Nephron (organoid): ENCODE data around the gene GATC.
A peak's percentile ranks its signal among the peaks of the same experiment; 100 is the strongest.
"Not testable (repeated sequence)": the region's sequence is repeated elsewhere in the genome, so short reads cannot be mapped to it uniquely, and the experiment has no call there.

Experiments used
- H3K27ac Mint-ChIP-seq, 3 experiments: 2 replicates each; pipeline ENCODE4 v1.8.0; 2020; ENCODE audit warnings: mixed read lengths in 3 of 3, mild to moderate bottlenecking in 2 of 3, moderate library complexity in 1 of 3
- H3K27me3 Mint-ChIP-seq: 2 replicates; pipeline ENCODE4 v1.8.0; 2021; ENCODE audit warnings: low read depth, mild to moderate bottlenecking, moderate library complexity, mixed read lengths
- H3K36me3 Mint-ChIP-seq: 2 replicates; pipeline ENCODE4 v1.8.0; 2020; ENCODE audit warnings: low read depth, mixed read lengths
- H3K4me1 Mint-ChIP-seq: 2 replicates; pipeline ENCODE4 v1.8.0; 2020; ENCODE audit warnings: mixed read lengths
- H3K4me3 Mint-ChIP-seq, 3 experiments: 2 replicates each; pipeline ENCODE4 v1.8.0; 2020; ENCODE audit warnings: mild to moderate bottlenecking in 3 of 3, mixed read lengths in 3 of 3, moderate library complexity in 2 of 3
- H3K9me3 Mint-ChIP-seq: 2 replicates; pipeline ENCODE4 v1.8.0; 2020; ENCODE audit warnings: mixed read lengths
- CTCF ChIP-seq, 3 experiments: fragments of 200-600 bp; sonication (generic); IDR thresholded peaks; one replicate each; pipeline ENCODE4 v1.5.0; 2021; ENCODE audit warnings: antibody characterized with exemption in 3 of 3; ENCODE audit not compliant: unreplicated experiment in 3 of 3

GATC gene

GRCh38 chr12:120439646-120440247, 6.5 kb upstream of the GATC start:
- no peaks in the 10 kb centered on the region for H3K27me3 Mint-ChIP-seq
- no peaks in the 10 kb centered on the region for H3K9me3 Mint-ChIP-seq
- H3K4me3 Mint-ChIP-seq, result peak overlapping the region; percentile 70 to 82 (median 77)
- H3K36me3 Mint-ChIP-seq, result peaks cover 29% of the 10 kb centered on the region
- TF ChIP-seq CTCF (IDR thresholded peaks at IDR 0.05; ENCODE audit: unreplicated experiment in 3 of 3), result peak; percentile 60 to 70 (median 64)
- no peak overlapping the region for H3K27ac Mint-ChIP-seq
- H3K4me1 Mint-ChIP-seq, result peaks cover 17% of the 10 kb centered on the region

- H3K27ac Mint-ChIP-seq, result peak overlapping the region in 2 of 3 experiments; percentile 87 to 96
- TF ChIP-seq CTCF (IDR thresholded peaks at IDR 0.05; ENCODE audit: unreplicated experiment in 3 of 3), result no peak
- H3K27me3 Mint-ChIP-seq, result no peaks in the 10 kb centered on the region
- peaks cover 34% of the 10 kb centered on the region for H3K36me3 Mint-ChIP-seq
- H3K4me1 Mint-ChIP-seq, result peaks cover 27% of the 10 kb centered on the region
- H3K4me3 Mint-ChIP-seq, result peak overlapping the region; percentile 95 to 99 (median 97)
- H3K9me3 Mint-ChIP-seq, result no peaks in the 10 kb centered on the region
Measured at GRCh38 chr12:120444676-120445075, 1.6 kb upstream of the GATC start.

DNA sequence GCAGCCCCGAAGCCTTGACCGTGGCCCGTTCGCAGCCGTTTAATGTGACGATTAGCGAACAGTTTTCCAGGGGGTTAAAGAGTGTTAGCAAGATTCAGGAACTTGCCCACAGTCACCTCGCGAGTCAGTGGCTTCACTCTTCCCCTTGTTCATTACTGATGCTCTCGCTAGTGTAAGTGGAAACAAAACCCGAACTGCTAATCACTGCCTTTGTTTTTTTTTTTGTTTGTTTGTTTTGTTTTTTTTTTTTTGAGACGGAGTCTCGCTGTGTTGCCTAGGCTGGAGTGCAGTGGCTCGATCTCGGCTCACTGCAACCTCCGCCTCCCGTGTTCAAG, 567 bp downstream of the GATC start:
- Mint-ChIP-seq H3K27ac (peak overlapping the region in 2 of 3 experiments; percentile 95 to 96), H3K4me1 (peaks cover 19% of the 10 kb centered on the region), H3K4me3 (peak overlapping the region; percentile 95 to 99 (median 97)), H3K36me3 (peaks cover 26% of the 10 kb centered on the region)
- H3K27me3 Mint-ChIP-seq, H3K9me3 Mint-ChIP-seq: not testable (repeated sequence)

- peak overlapping the region; percentile 95 to 99 (median 97) for H3K4me3 Mint-ChIP-seq
- peaks cover 23% of the 10 kb centered on the region for H3K36me3 Mint-ChIP-seq
- H3K27ac Mint-ChIP-seq, result peak overlapping the region in 1 of 3 experiments; percentile 95
- H3K9me3 Mint-ChIP-seq, result no peaks in the 10 kb centered on the region
- H3K4me1 Mint-ChIP-seq, result peaks cover 19% of the 10 kb centered on the region
- no peak for TF ChIP-seq CTCF (IDR thresholded peaks at IDR 0.05; ENCODE audit: unreplicated experiment in 3 of 3)
- no peaks in the 10 kb centered on the region for H3K27me3 Mint-ChIP-seq
Measured at GRCh38 chr12:120447992-120448391, 1.7 kb downstream of the GATC start.

- H3K27ac Mint-ChIP-seq, H3K9me3 Mint-ChIP-seq, H3K4me3 Mint-ChIP-seq, H3K27me3 Mint-ChIP-seq, H3K4me1 Mint-ChIP-seq: not testable (repeated sequence)
- peaks cover 45% of the 10 kb centered on the region for H3K36me3 Mint-ChIP-seq
Measured at GRCh38 chr12:120452524-120452923, 6.3 kb downstream of the GATC start.

DNA sequence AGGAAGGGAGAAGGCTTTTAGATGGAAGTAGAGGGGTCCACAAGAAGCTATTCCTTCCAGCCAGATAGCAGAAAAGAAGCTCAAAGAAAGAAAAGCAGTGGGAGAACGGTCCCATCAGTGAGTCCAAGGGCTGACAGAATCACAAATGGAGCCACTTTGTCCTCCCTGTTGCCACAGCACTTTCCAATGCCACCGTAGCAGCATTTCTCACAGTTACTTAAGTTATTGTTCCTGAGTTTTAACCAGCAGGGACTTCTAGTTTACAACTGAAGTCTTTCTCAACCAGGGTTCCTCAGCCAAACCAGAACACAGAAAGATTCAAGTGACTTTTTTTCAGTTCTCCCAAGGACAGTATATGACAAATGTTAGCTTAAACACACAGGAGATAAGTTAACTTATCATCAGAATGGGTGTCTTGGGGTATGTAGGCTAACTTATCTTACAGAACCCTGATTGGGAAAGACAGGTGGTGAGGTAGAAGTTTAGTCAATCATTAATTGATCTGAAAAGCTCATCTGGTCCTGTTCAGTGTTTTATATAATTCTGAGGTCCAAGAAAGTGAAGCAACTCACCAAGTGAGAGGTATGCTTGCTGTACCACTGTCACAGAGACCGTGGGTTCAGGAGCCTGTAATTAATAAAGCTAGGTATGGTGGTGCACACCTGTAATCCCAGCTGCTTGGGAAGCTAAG, 7.0 kb downstream of the GATC start:
- Mint-ChIP-seq H3K4me1 (no peaks in the 10 kb centered on the region), H3K36me3 (peaks cover 47% of the 10 kb centered on the region), H3K27ac (no peak overlapping the region), H3K4me3 (no peak overlapping the region), H3K27me3 (no peaks in the 10 kb centered on the region), H3K9me3 (no peaks in the 10 kb centered on the region)
- no peak for TF ChIP-seq CTCF (IDR thresholded peaks at IDR 0.05; ENCODE audit: unreplicated experiment in 3 of 3)

DNA sequence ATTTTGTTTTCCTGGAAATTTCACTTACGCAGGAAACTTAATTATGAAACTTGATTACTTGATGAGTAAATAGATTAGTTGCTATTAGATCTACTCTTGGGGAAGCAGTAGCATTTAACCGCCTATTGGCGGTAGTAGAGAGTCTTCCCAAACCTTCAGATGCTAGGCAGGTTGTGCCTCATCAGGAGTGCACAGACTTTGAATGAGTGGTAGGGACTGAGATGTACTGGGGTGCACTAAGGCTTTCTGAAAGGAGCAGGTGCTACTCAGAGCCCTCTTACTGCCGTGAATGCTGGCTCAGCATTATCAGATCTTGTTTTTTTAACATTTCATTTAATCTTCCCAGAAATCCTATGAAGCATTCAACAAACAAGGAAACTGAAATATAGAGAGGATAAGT, 7.7 kb downstream of the GATC start:
- no peaks in the 10 kb centered on the region for H3K9me3 Mint-ChIP-seq
- H3K4me3 Mint-ChIP-seq, result no peak overlapping the region
- peaks cover 52% of the 10 kb centered on the region for H3K36me3 Mint-ChIP-seq
- TF ChIP-seq CTCF (IDR thresholded peaks at IDR 0.05; ENCODE audit: unreplicated experiment in 3 of 3), result peak; percentile 45 to 57 (median 48)
- H3K27me3 Mint-ChIP-seq, result no peaks in the 10 kb centered on the region
- no peaks in the 10 kb centered on the region for H3K4me1 Mint-ChIP-seq
- no peak overlapping the region for H3K27ac Mint-ChIP-seq
